H9 (cell line): Measurements from ENCODE around the gene RBFOX1. TPM values are rescaled to one million over a fixed set of nuclear protein-coding genes. Genes with fewer than 3 reads are reported as not detected.

Source experiments
- DNase-seq: peaks from one replicate; pipeline ENCODE4 v3.0.0-alpha.2; 2017
- H2AFZ ChIP-seq: one replicate; pipeline ENCODE4 v1.6.1; 2013; ENCODE audit warnings: mild to moderate bottlenecking, low read length, control low read depth, moderate library complexity
- H2AK5ac ChIP-seq: 2 replicates; pipeline ENCODE4 v1.6.1; 2013; ENCODE audit warnings: low read length, control low read depth, mixed read lengths; ENCODE audit not compliant: insufficient read length
- H2BK120ac ChIP-seq: one replicate; pipeline ENCODE4 v1.6.1; 2013; ENCODE audit warnings: low read depth, mild to moderate bottlenecking, low read length, control low read depth, inconsistent platforms; ENCODE audit not compliant: poor library complexity, severe bottlenecking
- H2BK12ac ChIP-seq: 2 replicates; pipeline ENCODE4 v1.6.1; 2013; ENCODE audit warnings: low read length, control low read depth, mixed read lengths, low read depth; ENCODE audit not compliant: insufficient read length
- H2BK15ac ChIP-seq: 2 replicates; pipeline ENCODE4 v1.6.1; 2013; ENCODE audit warnings: low read depth, low read length, control low read depth
- H2BK20ac ChIP-seq: one replicate; pipeline ENCODE4 v1.6.1; 2013; ENCODE audit warnings: low read depth, mild to moderate bottlenecking, low read length, control low read depth, inconsistent platforms; ENCODE audit not compliant: poor library complexity, severe bottlenecking
- H2BK5ac ChIP-seq: 2 replicates; pipeline ENCODE4 v1.6.1; 2013; ENCODE audit warnings: low read length, control low read depth, mixed read lengths; ENCODE audit not compliant: insufficient read length
- H3K14ac ChIP-seq: 2 replicates; pipeline ENCODE4 v1.6.1; 2013; ENCODE audit warnings: low read length, control low read depth; ENCODE audit not compliant: insufficient read depth
- H3K18ac ChIP-seq: 2 replicates; pipeline ENCODE4 v1.6.1; 2013; ENCODE audit warnings: low read depth, mild to moderate bottlenecking, mixed read lengths, low read length, control low read depth; ENCODE audit not compliant: insufficient read length
- H3K23ac ChIP-seq: 2 replicates; pipeline ENCODE4 v1.6.1; 2013; ENCODE audit warnings: low read length, control low read depth, mixed read lengths, low read depth; ENCODE audit not compliant: insufficient read length
- H3K23me2 ChIP-seq: 2 replicates; pipeline ENCODE4 v1.6.1; 2013; ENCODE audit warnings: low read depth, mild to moderate bottlenecking, mixed read lengths, low read length, control low read depth; ENCODE audit not compliant: insufficient read length, poor library complexity, severe bottlenecking
- H3K27ac ChIP-seq: 2 replicates; pipeline ENCODE4 v1.5.1; 2013; ENCODE audit warnings: low read length, control low read depth, mixed read lengths, low read depth; ENCODE audit not compliant: insufficient read length
- H3K27me3 ChIP-seq: 2 replicates; pipeline ENCODE4 v1.6.1; 2013; ENCODE audit warnings: low read length, control low read depth, inconsistent platforms; ENCODE audit not compliant: insufficient read depth
- H3K4ac ChIP-seq: 2 replicates; pipeline ENCODE4 v1.6.1; 2013; ENCODE audit warnings: low read depth, mild to moderate bottlenecking, control low read depth, inconsistent platforms, low read length, moderate library complexity
- H3K4me1 ChIP-seq: 2 replicates; pipeline ENCODE4 v1.6.1; 2013; ENCODE audit warnings: low read length, control low read depth, inconsistent platforms; ENCODE audit not compliant: insufficient read depth
- H3K4me2 ChIP-seq: 2 replicates; pipeline ENCODE4 v1.6.1; 2013; ENCODE audit warnings: low read length, control low read depth, mixed read lengths; ENCODE audit not compliant: insufficient read length, insufficient read depth
- H3K56ac ChIP-seq: 2 replicates; pipeline ENCODE4 v1.6.1; 2013; ENCODE audit warnings: low read depth, mild to moderate bottlenecking, mixed read lengths, low read length, control low read depth; ENCODE audit not compliant: insufficient read length
- H3K79me1 ChIP-seq: 2 replicates; pipeline ENCODE4 v1.6.1; 2013; ENCODE audit warnings: low read depth, mild to moderate bottlenecking, moderate library complexity, low read length, control low read depth, inconsistent platforms; ENCODE audit not compliant: insufficient read depth, poor library complexity, severe bottlenecking
- H3K79me2 ChIP-seq: 2 replicates; pipeline ENCODE4 v1.6.1; 2013; ENCODE audit warnings: low read length, control low read depth, inconsistent platforms; ENCODE audit not compliant: insufficient read depth
- H3K9ac ChIP-seq: 2 replicates; pipeline ENCODE4 v1.6.1; 2013; ENCODE audit warnings: low read length, control low read depth, mixed read lengths; ENCODE audit not compliant: insufficient read length; ENCODE audit errors: extremely low read depth
- H3K9me3 ChIP-seq: one replicate; pipeline ENCODE4 v1.6.1; 2013; ENCODE audit warnings: low read depth, low read length, inconsistent platforms; ENCODE audit not compliant: control insufficient read depth
- H3T11ph ChIP-seq: one replicate; pipeline ENCODE4 v1.6.1; 2013; ENCODE audit warnings: mild to moderate bottlenecking, low read length, control low read depth, inconsistent platforms
- H4K20me1 ChIP-seq: one replicate; pipeline ENCODE4 v1.6.1; 2013; ENCODE audit not compliant: control insufficient read depth, insufficient read length, insufficient read depth
- H4K5ac ChIP-seq: 2 replicates; pipeline ENCODE4 v1.6.1; 2013; ENCODE audit warnings: low read depth, mild to moderate bottlenecking, mixed read lengths, low read length, control low read depth; ENCODE audit not compliant: insufficient read length
- H4K8ac ChIP-seq: replicated peaks from 2 replicates; pipeline ENCODE4 v1.6.1; 2013; ENCODE audit warnings: low read length, control low read depth, mixed read lengths, low read depth; ENCODE audit not compliant: insufficient read length
- H4K91ac ChIP-seq: 2 replicates; pipeline ENCODE4 v1.6.1; 2013; ENCODE audit warnings: low read depth, mild to moderate bottlenecking, moderate library complexity, mixed read lengths, low read length, control low read depth; ENCODE audit not compliant: insufficient read length
- H3K27ac Mint-ChIP-seq, 3 experiments: 2 replicates in 2 of 3; 3 replicates in 1 of 3; pipeline ENCODE4 v1.8.0; 2020 to 2021; ENCODE audit warnings: mixed read lengths in 3 of 3, mild to moderate bottlenecking in 1 of 3, moderate library complexity in 1 of 3
- H3K27me3 Mint-ChIP-seq: 2 replicates; pipeline ENCODE4 v1.8.0; 2021; ENCODE audit warnings: low read depth, mild to moderate bottlenecking, moderate library complexity, mixed read lengths
- H3K36me3 Mint-ChIP-seq, 3 experiments: 2 replicates in 2 of 3; 3 replicates in 1 of 3; pipeline ENCODE4 v1.8.0; 2020 to 2021; ENCODE audit warnings: low read depth in 3 of 3, mixed read lengths in 3 of 3; ENCODE audit not compliant: insufficient read depth in 1 of 3
- H3K4me1 Mint-ChIP-seq, 2 experiments: 2 replicates each; pipeline ENCODE4 v1.8.0; 2020; ENCODE audit warnings: mixed read lengths in 2 of 2
- H3K4me3 Mint-ChIP-seq, 2 experiments: 2 replicates in 1 of 2; 3 replicates in 1 of 2; pipeline ENCODE4 v1.8.0; 2020 to 2021; ENCODE audit warnings: mild to moderate bottlenecking in 2 of 2, mixed read lengths in 2 of 2, moderate library complexity in 1 of 2
- H3K9me3 Mint-ChIP-seq, 2 experiments: 2 replicates in 1 of 2; 3 replicates in 1 of 2; pipeline ENCODE4 v1.8.0; 2020; ENCODE audit warnings: mild to moderate bottlenecking in 2 of 2, mixed read lengths in 2 of 2, moderate library complexity in 1 of 2
- WGBS: extraction: QIAGEN DNeasy Blood & Tissue Kit; methylation state at CpG from one replicate; pipeline ENCODE4 v1.1.7; 2013; ENCODE audit warnings: missing lambda C conversion rate, low lambda C conversion rate, mixed read lengths; ENCODE audit not compliant: insufficient read length; ENCODE audit errors: extremely low coverage; 5-methylcytosine and 5-hydroxymethylcytosine counted together
- total RNA-seq: library from RNA; stranded (reverse); gene quantifications from 2 replicates; pipeline ENCODE4 v1.2.1, GENCODE V29; 2021
- TF ChIP-seq, protein P1 (sequence below): fragments of 200-600 bp; sonication (generic); conservative IDR thresholded peaks from 3 replicates; pipeline ENCODE4 v1.8.0; 2021; ENCODE audit warnings: antibody characterized with exemption, mild to moderate bottlenecking

RBFOX1 gene
- total RNA-seq, 1 experiment from 2014 or later = 2.0 TPM

- Mint-ChIP-seq H3K9me3 (no peaks in the 10 kb centered on the region), H3K4me1 (0 out of 4 replicates have a peak, but pooled peaks cover 0 to 2% of the 10 kb centered on the region in 2 experiments), H3K4me3 (no peak overlapping the region), H3K36me3 (no peaks in the 10 kb centered on the region), H3K27ac (no peak overlapping the region), H3K27me3 (no peaks in the 10 kb centered on the region)
- Histone ChIP-seq H2BK5ac (no peak overlapping the region), H3K23ac (no peak overlapping the region), H3T11ph (no peak overlapping the region), H3K23me2 (no peaks in the 10 kb centered on the region), H2BK20ac (no peak overlapping the region), H3K9ac (no peak overlapping the region), H3K4me2 (no peak overlapping the region), H4K8ac (no peak overlapping the region), H2AK5ac (no peak overlapping the region), H3K4me1 (no peaks in the 10 kb centered on the region), H3K9me3 (no peaks in the 10 kb centered on the region), H2BK15ac (no peak overlapping the region), H4K20me1 (no peaks in the 10 kb centered on the region), H4K91ac (no peak overlapping the region), H2BK120ac (no peak overlapping the region), H3K79me1 (no peaks in the 10 kb centered on the region), H2BK12ac (no peak overlapping the region), H4K5ac (no peak overlapping the region), H3K4ac (no peak overlapping the region), H3K79me2 (no peaks in the 10 kb centered on the region), H3K18ac (no peak overlapping the region), H3K14ac (no peak overlapping the region), H2AFZ (no peak overlapping the region), H3K27me3 (no peaks in the 10 kb centered on the region), H3K56ac (no peak overlapping the region), H3K27ac (no peak overlapping the region)
- no peak for DNase-seq
- TF ChIP-seq, protein P1, sequence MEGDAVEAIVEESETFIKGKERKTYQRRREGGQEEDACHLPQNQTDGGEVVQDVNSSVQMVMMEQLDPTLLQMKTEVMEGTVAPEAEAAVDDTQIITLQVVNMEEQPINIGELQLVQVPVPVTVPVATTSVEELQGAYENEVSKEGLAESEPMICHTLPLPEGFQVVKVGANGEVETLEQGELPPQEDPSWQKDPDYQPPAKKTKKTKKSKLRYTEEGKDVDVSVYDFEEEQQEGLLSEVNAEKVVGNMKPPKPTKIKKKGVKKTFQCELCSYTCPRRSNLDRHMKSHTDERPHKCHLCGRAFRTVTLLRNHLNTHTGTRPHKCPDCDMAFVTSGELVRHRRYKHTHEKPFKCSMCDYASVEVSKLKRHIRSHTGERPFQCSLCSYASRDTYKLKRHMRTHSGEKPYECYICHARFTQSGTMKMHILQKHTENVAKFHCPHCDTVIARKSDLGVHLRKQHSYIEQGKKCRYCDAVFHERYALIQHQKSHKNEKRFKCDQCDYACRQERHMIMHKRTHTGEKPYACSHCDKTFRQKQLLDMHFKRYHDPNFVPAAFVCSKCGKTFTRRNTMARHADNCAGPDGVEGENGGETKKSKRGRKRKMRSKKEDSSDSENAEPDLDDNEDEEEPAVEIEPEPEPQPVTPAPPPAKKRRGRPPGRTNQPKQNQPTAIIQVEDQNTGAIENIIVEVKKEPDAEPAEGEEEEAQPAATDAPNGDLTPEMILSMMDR = no peak
- WGBS = no CpG with 5 or more reads among the region's 5 CpGs
Measured at GRCh38 chr16:7377231-7377630, 44.6 kb downstream of the RBFOX1 start.
